ENCODE data around the gene CSPG5. TPM values are rescaled to one million over a fixed set of nuclear protein-coding genes. Genes with fewer than 3 reads are reported as not detected.

Gene CSPG5
- total RNA-seq, 1 donor from 2014 or later = 1.7 TPM

- DNase-seq (ENCODE audit: low spot score) = peak; percentile 23
- no peaks in the 10 kb centered on the region for H4K20me1 ChIP-seq (ENCODE audit: low read depth)
- H3K4me1 ChIP-seq = peaks cover 15% of the 10 kb centered on the region
- H3K4me3 Mint-ChIP-seq = peak overlapping the region; percentile 71
- no peaks in the 10 kb centered on the region for H3K9me3 ChIP-seq (ENCODE audit: low read depth)
- no peak for TF ChIP-seq EZH2phosphoT487 (IDR thresholded peaks at IDR 0.05)
- TF ChIP-seq CTCF (IDR thresholded peaks at IDR 0.05) = no peak
- no peak for TF ChIP-seq EZH2 (IDR thresholded peaks at IDR 0.05)
- H3K36me3 ChIP-seq = no peaks in the 10 kb centered on the region
- peaks cover 4% of the 10 kb centered on the region for H3K9me3 Mint-ChIP-seq
- H3K9ac ChIP-seq = no peak overlapping the region
- H3K27me3 ChIP-seq = peaks cover 25% of the 10 kb centered on the region
- H3K36me3 Mint-ChIP-seq = peaks cover 14% of the 10 kb centered on the region
- H3F3A ChIP-seq (ENCODE audit: low read depth) = peaks cover 19% of the 10 kb centered on the region
- H3K27me3 Mint-ChIP-seq (ENCODE audit: insufficient read depth, low read depth) = peaks cover 14% of the 10 kb centered on the region
- H3K4me1 Mint-ChIP-seq = peaks cover 62% of the 10 kb centered on the region
- H2AFZ ChIP-seq (replicated peaks) = no peak overlapping the region
- H3K27ac Mint-ChIP-seq = peak overlapping the region; percentile 99
- H3K27ac ChIP-seq = no peak overlapping the region
- no peak overlapping the region for H3K4me2 ChIP-seq
- H3K79me2 ChIP-seq (ENCODE audit: low read depth) = no peaks in the 10 kb centered on the region
- H3K4me3 ChIP-seq = no peak overlapping the region
Measured at GRCh38 chr3:47573190-47574172, 5.2 kb downstream of the CSPG5 start.

- no peaks in the 10 kb centered on the region for H3K79me2 ChIP-seq (ENCODE audit: low read depth)
- Mint-ChIP-seq H3K4me1 (peaks cover 58% of the 10 kb centered on the region), H3K36me3 (peaks cover 21% of the 10 kb centered on the region), H3K4me3 (peak overlapping the region; percentile 73), H3K27me3 (ENCODE audit: insufficient read depth, low read depth) (peaks cover 9% of the 10 kb centered on the region), H3K9me3 (peaks cover 4% of the 10 kb centered on the region), H3K27ac (peak overlapping the region; percentile 99)
- no peaks in the 10 kb centered on the region for H3K36me3 ChIP-seq
- H3K27me3 ChIP-seq = peaks cover 6% of the 10 kb centered on the region
- no peak overlapping the region for H2AFZ ChIP-seq (replicated peaks)
- H3K4me1 ChIP-seq = peaks cover 15% of the 10 kb centered on the region
- H3K4me3 ChIP-seq = no peak overlapping the region
- peak; percentile 61 for DNase-seq (ENCODE audit: low spot score)
- H3F3A ChIP-seq (ENCODE audit: low read depth) = peaks cover 12% of the 10 kb centered on the region
- H3K9me3 ChIP-seq (ENCODE audit: low read depth) = no peaks in the 10 kb centered on the region
- no peak for TF ChIP-seq EZH2phosphoT487 (IDR thresholded peaks at IDR 0.05)
- no peak overlapping the region for H3K27ac ChIP-seq
- H3K9ac ChIP-seq = no peak overlapping the region
- peak overlapping the region; percentile 32 for H3K4me2 ChIP-seq
- no peaks in the 10 kb centered on the region for H4K20me1 ChIP-seq (ENCODE audit: low read depth)
Measured at GRCh38 chr3:47571391-47572175, 7.1 kb downstream of the CSPG5 start.

GRCh38 chr3:47568901-47569300 is 9.8 kb downstream of the CSPG5 start:
- H3K27ac Mint-ChIP-seq = peak overlapping the region; percentile 9
- TF ChIP-seq EZH2phosphoT487 (IDR thresholded peaks at IDR 0.05) (no peak), EZH2 (IDR thresholded peaks at IDR 0.05) (no peak), CTCF (IDR thresholded peaks at IDR 0.05) (no peak)

More at GRCh38 chr3:47568901-47569300, 9.8 kb downstream of the CSPG5 start:
- H4K20me1 ChIP-seq (ENCODE audit: low read depth) = no peaks in the 10 kb centered on the region
- H3K9ac ChIP-seq = no peak overlapping the region
- no peak overlapping the region for H2AFZ ChIP-seq (replicated peaks)
- no peak overlapping the region for H3K27ac ChIP-seq
- H3K36me3 ChIP-seq = no peaks in the 10 kb centered on the region
- H3K4me2 ChIP-seq = no peak overlapping the region
- H3K4me3 ChIP-seq = no peak overlapping the region
- H3F3A ChIP-seq (ENCODE audit: low read depth) = peaks cover 12% of the 10 kb centered on the region
- H3K27me3 ChIP-seq = no peaks in the 10 kb centered on the region
- H3K4me3 Mint-ChIP-seq = no peak overlapping the region
- no peaks in the 10 kb centered on the region for H3K9me3 ChIP-seq (ENCODE audit: low read depth)
- H3K4me1 Mint-ChIP-seq = peaks cover 49% of the 10 kb centered on the region
- DNase-seq (ENCODE audit: low spot score) = no peak
- H3K36me3 Mint-ChIP-seq = peaks cover 35% of the 10 kb centered on the region
- peaks cover 10% of the 10 kb centered on the region for H3K4me1 ChIP-seq
- no peaks in the 10 kb centered on the region for H3K79me2 ChIP-seq (ENCODE audit: low read depth)
- peaks cover 5% of the 10 kb centered on the region for H3K27me3 Mint-ChIP-seq (ENCODE audit: insufficient read depth, low read depth)
- H3K9me3 Mint-ChIP-seq = no peaks in the 10 kb centered on the region
